HG03175 (cell line): ENCODE results near the gene CDH12.
"Not testable (repeated sequence)": the region's sequence is repeated elsewhere in the genome, so short reads cannot be mapped to it uniquely, and the experiment has no call there.

Source experiments
- ATAC-seq: cut with Tn5 transposase; IDR thresholded peaks from one replicate; pipeline ENCODE4 v1.9.1; 2021; ENCODE audit warnings: mild to moderate bottlenecking, moderate library complexity; ENCODE audit not compliant: unreplicated experiment

Gene CDH12

DNA sequence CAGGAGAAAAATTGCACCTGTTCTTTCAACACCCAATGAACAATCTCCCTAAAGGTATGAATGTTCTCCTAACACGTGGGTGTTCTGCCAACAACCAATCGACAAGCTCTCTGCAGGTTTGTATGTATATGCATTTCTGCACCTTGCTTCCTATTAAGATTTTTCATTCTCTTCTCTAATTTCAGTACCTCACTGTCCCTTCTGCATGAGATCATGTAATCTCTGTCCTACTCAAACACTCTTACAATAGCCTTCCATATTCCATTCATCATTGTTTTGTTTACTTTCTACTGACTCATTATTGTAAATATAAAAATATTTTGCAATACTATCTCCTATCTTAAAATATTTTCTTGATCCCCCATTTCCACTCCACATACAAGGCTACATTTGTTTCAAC lies 382.0 kb downstream of the CDH12 start:
- no peak for ATAC-seq

- ATAC-seq = no peak
Measured at GRCh38 chr5:22470408-22470807, 382.7 kb downstream of the CDH12 start.

DNA sequence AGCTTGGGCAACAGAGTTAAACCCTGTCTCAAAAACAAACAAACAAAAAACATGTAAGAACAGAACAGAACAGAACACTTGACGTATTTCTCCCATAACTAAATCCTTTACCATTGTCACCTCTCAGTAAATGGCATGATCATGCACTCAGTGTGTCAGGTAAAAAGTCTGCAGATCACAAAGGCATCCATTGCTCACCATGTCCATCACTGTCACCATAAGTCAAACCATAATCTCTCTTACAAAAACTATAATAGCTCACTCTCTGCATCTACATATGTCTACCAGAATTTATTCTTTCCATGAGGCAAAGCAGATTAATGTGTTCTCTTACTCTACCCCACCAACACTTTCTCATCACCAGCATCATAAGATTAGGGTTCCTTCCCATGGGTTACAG lies 387.5 kb downstream of the CDH12 start:
- no peak for ATAC-seq

DNA sequence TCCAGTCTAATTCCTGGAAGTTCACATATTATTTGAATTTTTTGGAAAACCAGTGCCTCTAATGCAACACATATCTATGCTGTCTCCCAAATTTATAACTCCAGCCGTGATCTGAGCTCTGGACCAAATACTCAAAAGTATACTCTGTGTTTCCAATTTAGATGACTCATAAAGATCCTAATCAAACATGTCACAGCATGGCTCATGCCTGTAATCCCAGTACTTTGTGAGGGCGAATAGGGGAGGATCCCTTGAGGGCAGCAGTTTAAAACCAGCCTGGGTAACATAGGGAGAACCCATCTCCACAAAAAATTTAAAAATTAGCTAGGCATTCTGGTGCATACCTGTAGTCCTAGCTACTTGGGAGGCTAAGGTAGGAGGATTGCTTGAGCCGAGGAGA lies 388.0 kb downstream of the CDH12 start:
- ATAC-seq = no peak

DNA sequence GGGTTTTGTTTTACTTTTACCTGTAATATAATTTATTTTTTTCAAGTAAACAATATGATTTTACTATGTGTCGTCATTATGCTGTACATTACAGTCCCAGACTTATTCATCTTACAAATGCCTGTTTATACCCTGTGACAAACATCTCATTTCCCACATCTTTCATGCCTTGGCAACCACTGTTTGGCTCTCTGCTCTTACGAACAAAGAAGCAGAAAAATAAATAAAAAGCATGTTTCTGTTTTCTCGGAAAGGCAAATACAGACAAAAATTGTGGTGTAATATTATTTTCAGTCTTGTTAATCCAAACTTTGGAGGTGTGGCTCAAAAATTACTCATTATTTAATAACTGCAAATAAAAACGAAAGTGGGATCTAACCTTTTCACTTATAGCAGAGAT lies 393.0 kb downstream of the CDH12 start:
- no peak for ATAC-seq

DNA sequence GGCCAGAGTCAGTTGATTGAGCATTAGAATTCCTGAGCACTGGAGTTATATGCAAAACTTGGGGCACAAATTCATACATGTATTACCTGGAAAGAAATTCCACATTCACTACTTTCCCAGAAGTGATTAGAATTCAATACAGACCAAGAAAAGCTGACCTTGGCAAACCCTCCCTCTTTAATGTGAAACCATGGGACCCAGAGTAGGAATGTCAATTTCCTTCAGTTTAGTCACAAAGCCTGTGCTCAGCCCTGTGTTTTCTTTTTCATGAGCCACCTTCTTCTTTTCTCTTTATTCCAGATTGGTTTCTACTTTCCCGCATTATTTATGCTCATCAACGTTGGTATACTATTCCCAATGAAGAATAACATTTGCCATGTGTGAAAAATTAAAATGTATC lies 420.2 kb downstream of the CDH12 start:
- ATAC-seq = no peak

GRCh38 chr5:22431840-22432239 lies 421.3 kb downstream of the CDH12 start:
- ATAC-seq = no peak

DNA sequence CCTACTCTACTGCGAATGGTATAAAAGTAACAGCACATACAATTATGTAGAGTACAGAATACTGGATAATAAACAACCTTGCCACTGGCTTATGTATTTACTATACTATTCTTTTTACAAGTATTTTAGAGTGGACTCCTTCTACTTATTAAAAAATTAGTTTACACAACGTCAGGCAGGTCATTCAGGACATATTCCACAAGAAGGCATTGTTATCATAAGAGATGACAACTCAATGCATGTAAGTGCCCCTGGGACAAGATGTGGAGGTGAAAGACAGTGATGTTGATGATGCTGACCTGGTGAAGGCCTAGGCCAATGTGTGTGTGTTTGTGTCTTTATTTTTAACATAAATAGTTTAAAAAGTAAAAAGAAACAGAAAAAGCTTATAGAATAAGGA lies 421.7 kb downstream of the CDH12 start:
- no peak for ATAC-seq

- ATAC-seq = no peak
Measured at GRCh38 chr5:22411554-22412349, 441.4 kb downstream of the CDH12 start.

- no peak for ATAC-seq
Measured at GRCh38 chr5:22391956-22392355, 461.2 kb downstream of the CDH12 start.

GRCh38 chr5:22390888-22391287 lies 462.3 kb downstream of the CDH12 start:
- ATAC-seq = no peak

DNA sequence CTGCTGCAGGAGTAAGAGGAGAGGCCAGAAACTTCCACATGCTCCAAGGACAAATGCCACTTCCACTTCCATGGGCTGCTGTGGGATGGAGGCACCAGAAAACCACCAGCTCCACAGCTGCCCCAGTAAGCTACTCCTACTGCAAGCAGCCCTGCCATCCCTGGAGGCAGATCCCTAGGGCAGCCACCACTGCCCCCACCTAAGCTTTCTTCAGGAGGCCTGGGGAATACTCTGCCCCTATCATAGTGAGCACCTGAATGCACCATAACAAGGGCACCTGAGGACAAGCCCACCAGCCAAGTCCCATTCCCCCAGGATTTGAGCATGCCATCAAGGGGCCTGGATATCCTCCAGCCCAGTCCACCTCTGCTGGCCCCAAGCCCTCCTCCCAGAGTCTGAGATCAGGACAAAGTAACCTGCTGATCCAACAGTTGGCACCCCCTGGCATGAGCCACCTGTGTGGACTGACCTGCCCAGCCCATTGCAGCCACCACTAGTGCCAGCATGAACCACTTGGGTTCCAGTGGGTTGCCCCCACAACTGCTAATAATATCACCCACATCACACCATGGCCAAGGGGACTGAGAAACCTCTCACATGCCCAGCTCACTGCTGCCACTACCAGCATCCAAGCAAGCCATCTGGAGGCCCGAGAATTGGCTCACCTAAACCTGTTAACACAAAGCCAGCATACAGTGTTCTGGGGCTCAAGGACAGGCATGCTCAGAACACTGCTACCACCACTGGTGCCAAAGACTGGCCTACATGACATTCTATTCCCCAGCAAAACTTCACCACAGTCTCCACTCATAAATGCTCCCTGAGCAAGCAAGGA lies 480.1 kb downstream of the CDH12 start:
- ATAC-seq = no peak

GRCh38 chr5:22372376-22372775 lies 480.8 kb downstream of the CDH12 start:
- ATAC-seq = no peak

- ATAC-seq = no peak
Measured at GRCh38 chr5:22354956-22355355, 498.2 kb downstream of the CDH12 start.

DNA sequence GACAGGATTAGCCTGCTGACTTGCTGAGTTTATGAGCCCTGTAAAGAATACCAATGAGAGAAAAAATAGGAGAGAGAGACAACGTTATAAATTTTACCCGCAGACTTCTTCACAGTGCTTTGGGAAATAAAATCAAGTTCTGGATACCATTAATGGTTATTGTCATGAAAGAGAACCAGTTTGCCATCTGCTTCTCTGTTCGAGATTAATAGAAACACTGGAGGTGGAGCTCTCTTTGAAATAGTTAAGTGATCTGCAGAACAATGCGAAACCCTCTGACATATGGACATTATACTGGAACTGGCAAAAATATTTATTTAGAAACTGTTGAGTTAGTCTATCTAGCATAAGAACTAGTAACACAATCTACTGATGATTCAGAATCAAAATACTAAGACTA lies 500.7 kb downstream of the CDH12 start:
- ATAC-seq = no peak

DNA sequence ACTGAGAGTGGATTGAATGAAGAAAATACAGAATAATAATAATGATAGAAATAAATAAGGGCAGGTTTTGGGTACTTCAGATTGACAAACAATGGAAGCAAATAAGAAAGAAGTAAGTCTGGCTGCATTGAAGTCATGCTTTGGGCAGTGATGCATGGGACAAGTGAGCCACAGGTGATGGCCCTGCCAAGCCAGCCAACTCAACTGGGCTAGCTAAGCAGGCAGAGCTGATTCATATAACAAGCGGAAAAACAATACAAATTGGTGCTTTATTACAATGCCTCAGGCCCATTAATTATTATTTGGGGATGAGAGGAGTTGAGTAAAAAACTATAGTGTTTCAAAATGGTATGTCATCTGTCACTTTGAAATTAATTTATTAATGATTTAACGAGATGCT lies 502.0 kb downstream of the CDH12 start:
- no peak for ATAC-seq

- no peak for ATAC-seq
Measured at GRCh38 chr5:22348027-22348426, 505.1 kb downstream of the CDH12 start.

GRCh38 chr5:22344000-22344399 lies 509.1 kb downstream of the CDH12 start:
- ATAC-seq = no peak

- no peak for ATAC-seq
Measured at GRCh38 chr5:22341406-22341805, 511.7 kb downstream of the CDH12 start.

- ATAC-seq = not testable (repeated sequence)
Measured at GRCh38 chr5:22332949-22333348, 520.2 kb downstream of the CDH12 start.

DNA sequence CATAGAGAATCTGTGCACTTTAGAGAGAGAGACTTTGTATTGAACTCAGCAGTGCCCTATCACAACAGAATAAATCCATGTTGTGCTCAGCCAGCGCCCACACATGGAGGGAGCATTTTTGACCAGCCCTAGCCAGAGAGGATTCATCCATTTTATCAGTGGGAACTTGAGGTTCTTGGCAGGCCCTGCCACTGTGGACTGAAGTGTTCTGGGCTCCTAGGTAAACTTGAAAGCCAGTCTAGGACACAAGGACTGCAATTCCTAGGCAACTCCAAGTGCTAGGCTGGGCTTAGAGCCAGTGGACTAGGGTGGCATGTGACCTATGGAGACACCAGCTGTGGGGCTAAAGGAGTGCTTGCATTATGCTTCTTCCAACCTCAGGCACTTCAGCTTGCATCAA lies 523.5 kb downstream of the CDH12 start:
- ATAC-seq = no peak

DNA sequence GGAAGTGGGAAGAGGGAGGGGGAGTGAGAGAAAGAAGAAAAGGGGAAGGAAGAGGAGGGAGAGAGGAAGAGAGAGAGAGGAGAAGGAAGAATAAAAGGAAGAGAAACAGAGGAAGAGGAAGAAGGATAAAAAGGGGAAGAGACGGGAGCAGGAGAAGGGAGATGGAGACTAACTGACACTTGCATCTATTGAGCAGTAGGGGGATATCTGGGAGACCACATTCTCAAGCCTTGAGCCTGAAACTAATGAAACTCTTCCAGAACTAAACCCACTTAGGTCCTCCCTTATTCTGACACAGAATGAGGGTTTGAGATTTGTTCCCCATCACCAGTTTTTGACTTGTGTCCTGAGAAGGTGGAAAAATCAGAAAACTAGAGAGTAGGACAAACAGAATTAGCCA lies 533.3 kb downstream of the CDH12 start:
- no peak for ATAC-seq
